HCT116 (cell line): ENCODE results near the gene UTP11. TPM values are rescaled to one million over a fixed set of nuclear protein-coding genes. Genes with fewer than 3 reads are reported as not detected.

Experiments used
- ATAC-seq: fragments of 200-7000 bp; cut with Tn5 transposase; 2 replicates; pipeline ENCODE4 v1.9.1; 2020; ENCODE audit warnings: mild to moderate bottlenecking, moderate library complexity
- BruUV-seq: library from RNA; stranded (reverse); fragments of 400-500 nt; replicated peaks from 2 replicates; lab custom pipeline; 2021; lab: Mats Ljungman, UMichigan
- CTCF ChIA-PET: fragments of 300-600 bp; sonication (Branson Sonifier 250); formaldehyde crosslinking; loops from one replicate; lab custom pipeline; 2021; ENCODE audit warnings: antibody characterized with exemption; lab: Charles Lee
- POLR2A ChIA-PET: fragments of 300-600, 350-600 bp; sonication (Branson Sonifier 250); formaldehyde crosslinking; loops from one replicate; lab custom pipeline; 2021; ENCODE audit warnings: antibody characterized with exemption; lab: Charles Lee
- RAD21 ChIA-PET, 2 experiments: fragments of 300-600 bp; sonication (Branson Sonifier 250); formaldehyde crosslinking; loops; one replicate each; lab custom pipeline; 2023; ENCODE audit warnings: low total read pairs in 2 of 2; ENCODE audit not compliant: uncharacterized antibody in 2 of 2, unreplicated experiment in 2 of 2, low non-redundant PET in 1 of 2; lab: Charles Lee
- DNase-seq: peaks from one replicate; pipeline ENCODE4 v3.0.0-alpha.2; 2010; ENCODE audit warnings: low read depth, low spot score
- H2AFZ ChIP-seq: fragments of 200-600 bp; shearing (Covaris generic), sonication (generic); 2 replicates; pipeline ENCODE4 v1.6.1; 2017; ENCODE audit warnings: low read depth, mixed run types, mixed read lengths, antibody characterized with exemption, low read length; ENCODE audit not compliant: poor library complexity, severe bottlenecking
- H3K27ac ChIP-seq: 2 replicates; pipeline ENCODE4 v1.5.1; 2012; ENCODE audit warnings: low read depth, low read length
- H3K27me3 ChIP-seq: fragments of 200-600 bp; sonication (generic); 2 replicates; pipeline ENCODE4 v1.6.1; 2016; ENCODE audit warnings: mixed run types, low read length, mixed read lengths; ENCODE audit not compliant: insufficient read depth
- H3K36me3 ChIP-seq, 2 experiments: fragments of 200-500 bp in 1 of 2; fragments of 200-600 bp in 1 of 2; sonication (Bioruptor generic) in 1 of 2; sonication (generic) in 1 of 2; 2 replicates each; pipeline versions ENCODE4 v1.5.1 to v1.6.1; 2014 to 2016; ENCODE audit warnings: low read length in 2 of 2, inconsistent platforms in 1 of 2, mixed read lengths in 1 of 2, mixed run types in 1 of 2; ENCODE audit not compliant: insufficient read depth in 2 of 2, control insufficient read depth in 1 of 2
- H3K4me1 ChIP-seq, 2 experiments: fragments of 200-600 bp in 1 of 2; sonication (generic) in 1 of 2; 2 replicates each; pipeline versions ENCODE4 v1.5.1 to v1.6.1; 2012 to 2017; ENCODE audit warnings: low read length in 2 of 2, inconsistent platforms in 1 of 2, mild to moderate bottlenecking in 1 of 2, mixed read lengths in 1 of 2, mixed run types in 1 of 2, moderate library complexity in 1 of 2; ENCODE audit not compliant: insufficient read depth in 2 of 2, control insufficient read depth in 1 of 2
- H3K4me2 ChIP-seq: fragments of 200-600 bp; sonication (generic); 2 replicates; pipeline ENCODE4 v1.6.1; 2017; ENCODE audit warnings: mixed run types, low read length, mixed read lengths
- H3K4me3 ChIP-seq, 2 experiments: fragments of 200-600 bp in 1 of 2; sonication (generic) in 1 of 2; replicated peaks in 1 of 2; 2 replicates each; pipeline ENCODE4 v1.5.1; 2011 to 2016; ENCODE audit warnings: low read length in 2 of 2, control low read depth in 1 of 2, low read depth in 1 of 2, mild to moderate bottlenecking in 1 of 2, mixed read lengths in 1 of 2, mixed run types in 1 of 2
- H3K79me2 ChIP-seq: fragments of 200-600 bp; sonication (generic); 2 replicates; pipeline ENCODE4 v1.6.1; 2017; ENCODE audit warnings: mild to moderate bottlenecking, mixed run types, low read length, moderate library complexity, mixed read lengths; ENCODE audit not compliant: insufficient read depth
- H3K9ac ChIP-seq: fragments of 200-600 bp; sonication (generic); 2 replicates; pipeline ENCODE4 v1.6.1; 2016; ENCODE audit warnings: low read length, mixed read lengths
- H3K9me2 ChIP-seq: fragments of 200-600 bp; sonication (generic), shearing (Covaris generic); 2 replicates; pipeline ENCODE4 v1.6.1; 2017; ENCODE audit warnings: mixed run types, mild to moderate bottlenecking, moderate library complexity; ENCODE audit not compliant: insufficient read depth
- H3K9me3 ChIP-seq, 2 experiments: fragments of 200-500 bp in 1 of 2; fragments of 200-600 bp in 1 of 2; sonication (Bioruptor generic) in 1 of 2; sonication (generic) in 1 of 2; 2 replicates each; pipeline ENCODE4 v1.6.1; 2014 to 2017; ENCODE audit warnings: low read length in 2 of 2, mixed read lengths in 2 of 2, inconsistent platforms in 1 of 2, low read depth in 1 of 2, mild to moderate bottlenecking in 1 of 2, mixed run types in 1 of 2, moderate library complexity in 1 of 2; ENCODE audit not compliant: control insufficient read depth in 1 of 2, insufficient read depth in 1 of 2
- H4K20me1 ChIP-seq: fragments of 200-600 bp; sonication (generic), shearing (Covaris generic); 2 replicates; pipeline ENCODE4 v1.6.1; 2017; ENCODE audit warnings: mixed run types, mild to moderate bottlenecking, moderate library complexity; ENCODE audit not compliant: insufficient read depth
- ATF3 ChIP-seq: IDR thresholded peaks from 2 replicates; pipeline ENCODE4 v1.6.1; 2012
- CBX3 ChIP-seq: IDR thresholded peaks from 2 replicates; pipeline ENCODE4 v1.6.1; 2012; ENCODE audit warnings: low read depth
- CEBPB ChIP-seq: IDR thresholded peaks from 2 replicates; pipeline ENCODE4 v1.6.1; 2012; ENCODE audit warnings: low read depth
- EGR1 ChIP-seq: IDR thresholded peaks from 2 replicates; pipeline ENCODE4 v1.6.1; 2012; ENCODE audit warnings: low read depth
- EZH2 ChIP-seq: fragments of 200-600 bp; sonication (generic); IDR thresholded peaks from 2 replicates; pipeline ENCODE4 v1.6.1; 2017; ENCODE audit warnings: antibody characterized with exemption, mixed run types
- JUND ChIP-seq: IDR thresholded peaks from 2 replicates; pipeline ENCODE4 v1.6.1; 2012
- POLR2A ChIP-seq: IDR thresholded peaks from 2 replicates; pipeline ENCODE4 v1.7.0; 2011; ENCODE audit warnings: borderline replicate concordance; ENCODE audit not compliant: insufficient read depth, insufficient read length; ENCODE audit errors: extremely low read depth
- POLR2AphosphoS5 ChIP-seq: IDR thresholded peaks from 2 replicates; pipeline ENCODE4 v1.6.1; 2011; ENCODE audit warnings: mild to moderate bottlenecking, low read depth, low read length, moderate library complexity
- SIN3A ChIP-seq: IDR thresholded peaks from 2 replicates; pipeline ENCODE4 v1.6.1; 2012; ENCODE audit warnings: low read depth
- SP1 ChIP-seq: IDR thresholded peaks from 2 replicates; pipeline ENCODE4 v1.6.1; 2012; ENCODE audit warnings: low read depth
- TCF7L2 ChIP-seq: IDR thresholded peaks from 2 replicates; pipeline ENCODE4 v1.7.0; 2011; ENCODE audit warnings: borderline replicate concordance, inconsistent platforms; ENCODE audit not compliant: insufficient read depth, insufficient read length; ENCODE audit errors: extremely low read depth
- YY1 ChIP-seq: IDR thresholded peaks from 2 replicates; pipeline ENCODE4 v1.6.1; 2011; ENCODE audit warnings: low read length, low read depth, moderate library complexity, mild to moderate bottlenecking; ENCODE audit not compliant: insufficient replicate concordance; ENCODE audit errors: extremely low read depth
- ZBTB33 ChIP-seq: IDR thresholded peaks from 2 replicates; pipeline ENCODE4 v1.6.1; 2011; ENCODE audit warnings: mild to moderate bottlenecking, low read length, moderate library complexity; ENCODE audit not compliant: insufficient replicate concordance; ENCODE audit errors: extremely low read depth
- ZNF274 ChIP-seq: fragments of 200-500 bp; sonication (Bioruptor generic); IDR thresholded peaks from 2 replicates; pipeline ENCODE4 v1.6.1; 2014; ENCODE audit warnings: mild to moderate bottlenecking, low read depth, low read length, inconsistent platforms
- intact Hi-C: fragments of 100-400 bp; cut with micrococcal nuclease; formaldehyde crosslinking; loops from 2 replicates; pipeline ENCODE4 v1.10.0; 2022
- total RNA-seq: library from RNA; stranded (reverse); gene quantifications from one replicate; pipeline ENCODE4 v1.2.1, GENCODE V29; 2021; ENCODE audit not compliant: unreplicated experiment

The UTP11 gene
- total RNA-seq, 1 experiment from 2014 or later: 47.5 TPM

DNA sequence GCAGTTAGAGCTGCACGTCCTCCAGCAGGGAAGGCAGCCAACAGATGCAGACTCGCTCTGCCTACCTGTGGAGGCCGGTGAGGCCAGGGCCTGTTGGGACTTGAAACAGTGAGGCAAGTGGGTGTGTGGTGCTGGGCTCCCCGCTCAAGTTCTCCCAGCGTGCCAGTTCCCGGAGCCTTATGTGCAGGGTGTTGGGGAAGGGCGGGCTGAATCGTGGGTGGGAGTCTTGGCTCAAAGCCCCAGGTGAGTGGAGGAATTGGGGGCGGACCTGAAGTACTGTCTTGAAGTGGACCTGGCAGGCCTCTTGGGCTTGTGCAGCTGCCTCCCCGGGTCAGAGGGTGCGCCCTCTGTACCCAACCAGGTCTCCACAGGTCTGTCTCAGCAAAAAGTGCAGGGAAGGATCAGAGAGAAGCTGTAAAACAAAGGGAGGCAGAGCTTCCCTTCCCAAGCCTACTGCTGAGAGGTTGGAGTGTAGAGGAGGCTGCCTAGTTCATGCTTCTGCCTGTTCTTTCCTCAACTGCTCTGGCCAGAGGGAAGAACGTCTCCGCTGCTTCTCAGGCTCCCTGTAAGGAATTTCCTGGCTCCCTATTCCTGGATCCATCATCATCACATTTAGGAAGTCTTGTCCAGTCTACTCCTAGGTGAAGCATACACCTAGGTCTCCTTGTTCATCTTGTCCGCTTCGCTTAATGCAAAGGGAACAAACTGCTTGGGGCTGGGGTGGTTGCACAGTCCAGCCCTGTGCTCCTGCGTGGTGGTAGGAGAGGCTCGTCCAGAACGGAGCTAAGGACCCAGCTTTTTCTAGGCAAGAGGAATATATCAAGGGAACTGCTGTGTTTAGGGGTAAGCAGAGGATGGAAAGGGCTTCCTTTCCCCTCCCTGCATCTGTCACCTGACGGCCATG is 14.9 kb downstream of the UTP11 start:
- TF ChIP-seq EZH2 (no peak), YY1 (no peak), TCF7L2 (no peak), CBX3 (no peak), ZBTB33 (no peak), EGR1 (no peak), POLR2A (no peak), ATF3 (no peak), CEBPB (no peak), JUND (no peak), SP1 (no peak), ZNF274 (no peak), SIN3A (no peak), POLR2AphosphoS5 (no peak)
- intact Hi-C loops: loop anchor here (2.0 to 5.0 kb wide), 2 partner anchors 559 to 790 kb away; no protein-coding TSS in a partner anchor
- no peaks in the 10 kb centered on the region for H4K20me1 ChIP-seq
- no TSS peak for BruUV-seq
- H3K9ac ChIP-seq: no peak overlapping the region
- no peaks in the 10 kb centered on the region for H3K9me2 ChIP-seq
- peaks cover 29 to 42% of the 10 kb centered on the region in 2 experiments; a peak in 3 of 4 replicates for H3K36me3 ChIP-seq
- H3K9me3 ChIP-seq: no peaks in the 10 kb centered on the region
- DNase-seq: no peak
- H3K27ac ChIP-seq: no peak overlapping the region
- H3K27me3 ChIP-seq: no peaks in the 10 kb centered on the region
- POLR2A ChIA-PET: no interaction called here
- H2AFZ ChIP-seq: no peak overlapping the region
- peak; percentile 10; the same call in 1 of the 2 replicates for ATAC-seq
- RAD21 ChIA-PET: no interaction called here
- no peak overlapping the region for H3K4me3 ChIP-seq
- H3K4me2 ChIP-seq: no peak overlapping the region
- CTCF ChIA-PET: interaction anchor here (0.9 to 1.4 kb wide), 2 partner anchors 13 to 808 kb away, joined by 3 read pairs; no protein-coding TSS in a partner anchor
- peaks cover 0 to 14% of the 10 kb centered on the region in 2 experiments; a peak in 1 of 4 replicates for H3K4me1 ChIP-seq
- no peaks in the 10 kb centered on the region; the same call in 1 of the 2 replicates for H3K79me2 ChIP-seq
